ENCODE results near the gene RAPGEF6.

GRCh38 chr5:131628990-131629389 is 6.0 kb downstream of the RAPGEF6 start:
- TF ChIP-seq, protein P1, sequence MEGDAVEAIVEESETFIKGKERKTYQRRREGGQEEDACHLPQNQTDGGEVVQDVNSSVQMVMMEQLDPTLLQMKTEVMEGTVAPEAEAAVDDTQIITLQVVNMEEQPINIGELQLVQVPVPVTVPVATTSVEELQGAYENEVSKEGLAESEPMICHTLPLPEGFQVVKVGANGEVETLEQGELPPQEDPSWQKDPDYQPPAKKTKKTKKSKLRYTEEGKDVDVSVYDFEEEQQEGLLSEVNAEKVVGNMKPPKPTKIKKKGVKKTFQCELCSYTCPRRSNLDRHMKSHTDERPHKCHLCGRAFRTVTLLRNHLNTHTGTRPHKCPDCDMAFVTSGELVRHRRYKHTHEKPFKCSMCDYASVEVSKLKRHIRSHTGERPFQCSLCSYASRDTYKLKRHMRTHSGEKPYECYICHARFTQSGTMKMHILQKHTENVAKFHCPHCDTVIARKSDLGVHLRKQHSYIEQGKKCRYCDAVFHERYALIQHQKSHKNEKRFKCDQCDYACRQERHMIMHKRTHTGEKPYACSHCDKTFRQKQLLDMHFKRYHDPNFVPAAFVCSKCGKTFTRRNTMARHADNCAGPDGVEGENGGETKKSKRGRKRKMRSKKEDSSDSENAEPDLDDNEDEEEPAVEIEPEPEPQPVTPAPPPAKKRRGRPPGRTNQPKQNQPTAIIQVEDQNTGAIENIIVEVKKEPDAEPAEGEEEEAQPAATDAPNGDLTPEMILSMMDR (IDR thresholded peaks at IDR 0.05) = no peak
- no peak for TF ChIP-seq POLR2A (IDR thresholded peaks at IDR 0.05)

Data from heart left ventricle (tissue), 13 donors.